Breast epithelium (tissue), 3 donors: ENCODE results near the gene SLC35C1.

ENCODE experiments used
- POLR2A ChIP-seq: fragments of 450-650 bp; IDR thresholded peaks from one replicate; pipeline ENCODE4 v1.6.1; 2016; ENCODE audit warnings: antibody characterized with exemption, mild to moderate bottlenecking, moderate library complexity
- POLR2AphosphoS5 ChIP-seq, 3 donors: sonication (generic); formaldehyde crosslinking; IDR thresholded peaks; one replicate each; pipeline ENCODE4 v1.6.1; 2017; ENCODE audit warnings: antibody characterized with exemption in 3 of 3
- TF ChIP-seq, protein P1 (sequence below), 3 donors: fragments of 450-650 bp; IDR thresholded peaks; one replicate each; pipeline ENCODE4 v1.5.1; 2016 to 2017; ENCODE audit warnings: antibody characterized with exemption in 3 of 3, mild to moderate bottlenecking in 3 of 3, moderate library complexity in 3 of 3

DNA sequence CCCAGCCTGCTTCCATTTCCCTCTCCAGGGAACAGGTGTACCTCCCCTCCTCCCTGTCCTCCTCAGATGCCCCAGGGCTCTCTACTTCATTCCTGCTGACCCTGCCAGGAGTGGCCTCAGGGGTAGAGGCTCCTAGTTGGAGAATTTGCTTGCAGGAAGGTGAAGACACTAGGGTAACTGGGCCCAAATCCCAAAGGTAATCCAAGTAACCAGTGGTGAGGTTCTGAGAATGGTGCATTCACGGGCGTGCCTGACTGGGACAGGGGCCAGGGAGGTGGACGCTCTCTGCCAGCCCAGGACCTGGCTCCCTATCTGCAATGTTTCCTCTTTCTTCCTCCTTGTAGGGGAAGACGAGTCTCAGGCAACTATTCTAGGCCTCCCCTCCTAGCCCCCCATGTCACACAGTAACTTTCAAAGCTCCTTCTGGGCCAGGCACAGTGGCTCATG is 2.9 kb downstream of the SLC35C1 start:
- TF ChIP-seq, protein P1, sequence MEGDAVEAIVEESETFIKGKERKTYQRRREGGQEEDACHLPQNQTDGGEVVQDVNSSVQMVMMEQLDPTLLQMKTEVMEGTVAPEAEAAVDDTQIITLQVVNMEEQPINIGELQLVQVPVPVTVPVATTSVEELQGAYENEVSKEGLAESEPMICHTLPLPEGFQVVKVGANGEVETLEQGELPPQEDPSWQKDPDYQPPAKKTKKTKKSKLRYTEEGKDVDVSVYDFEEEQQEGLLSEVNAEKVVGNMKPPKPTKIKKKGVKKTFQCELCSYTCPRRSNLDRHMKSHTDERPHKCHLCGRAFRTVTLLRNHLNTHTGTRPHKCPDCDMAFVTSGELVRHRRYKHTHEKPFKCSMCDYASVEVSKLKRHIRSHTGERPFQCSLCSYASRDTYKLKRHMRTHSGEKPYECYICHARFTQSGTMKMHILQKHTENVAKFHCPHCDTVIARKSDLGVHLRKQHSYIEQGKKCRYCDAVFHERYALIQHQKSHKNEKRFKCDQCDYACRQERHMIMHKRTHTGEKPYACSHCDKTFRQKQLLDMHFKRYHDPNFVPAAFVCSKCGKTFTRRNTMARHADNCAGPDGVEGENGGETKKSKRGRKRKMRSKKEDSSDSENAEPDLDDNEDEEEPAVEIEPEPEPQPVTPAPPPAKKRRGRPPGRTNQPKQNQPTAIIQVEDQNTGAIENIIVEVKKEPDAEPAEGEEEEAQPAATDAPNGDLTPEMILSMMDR (IDR thresholded peaks at IDR 0.05), result no peak
- no peak for TF ChIP-seq POLR2AphosphoS5 (IDR thresholded peaks at IDR 0.05)
- TF ChIP-seq POLR2A, result no peak
